A549 treated with CpdA at 1 μM for 4 hours (cell line): ENCODE data around the gene LRCOL1. TPM values are rescaled to one million over a fixed set of nuclear protein-coding genes. Genes with fewer than 3 reads are reported as not detected.

ENCODE experiments used
- total RNA-seq: library from RNA; stranded (reverse); fragments of 200-300 nt; extraction: Qiagen RNA extraction; gene quantifications from 5 replicates; pipeline ENCODE4 v1.2.3, GENCODE V29; 2022; ENCODE audit warnings: low read depth

The LRCOL1 gene
- total RNA-seq = not detected in 5 replicates

DNA sequence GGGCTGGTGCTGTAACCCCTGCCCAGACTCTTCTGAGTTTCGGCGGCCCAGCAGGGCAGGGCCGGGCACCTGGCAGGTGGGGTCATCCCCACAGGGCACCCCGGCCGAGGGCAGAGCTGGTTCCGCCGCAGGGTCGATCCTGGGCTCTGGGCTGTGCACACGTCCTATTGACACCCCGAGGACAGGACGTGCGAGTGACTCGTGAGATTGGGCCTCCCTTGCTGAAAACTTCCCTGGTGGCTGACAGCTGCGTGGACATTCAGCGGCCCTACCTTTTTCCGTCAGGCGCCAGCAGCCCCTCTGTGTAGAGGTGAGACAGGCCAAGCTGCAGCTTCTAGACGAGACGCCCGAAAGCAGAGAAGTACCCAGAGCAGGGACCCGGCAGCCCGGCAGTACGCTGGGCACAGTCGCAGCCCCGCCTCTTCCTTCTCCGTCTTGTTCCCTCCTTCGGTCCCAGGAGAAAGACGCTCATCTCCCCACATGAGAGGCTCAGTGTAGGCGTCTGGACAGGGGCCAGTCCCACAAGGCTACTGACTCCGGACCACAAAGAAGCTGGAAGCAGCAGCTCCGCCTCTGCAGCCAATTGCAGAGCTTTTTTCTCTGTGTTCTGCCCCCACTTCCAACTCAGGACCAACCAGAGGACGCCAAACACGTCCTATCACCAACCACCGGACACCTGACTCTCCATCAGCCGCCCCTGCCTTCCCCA is at the start of gene LRCOL1:
Gene LRCOL1 (minus strand): TSS at position 532 of the 709 bp plus-strand sequence. CDS start 4,331 bp downstream, outside the sequence.

GRCh38 chr12:132618683-132619043 is 8.3 kb upstream of the LRCOL1 start, which contains the start of gene P2RX2:
P2RX2 (plus strand) TSS chr12:132618776; CDS start chr12:132618817, 41 bp downstream.

Other genes with a start within 250 kb of the LRCOL1 start
- gene FBRSL1, start 120.4 kb downstream of the LRCOL1 start, total RNA-seq = 60.7 to 85.8 TPM (median 75.6 TPM) in 5 replicates
- not detected in 5 replicates for gene P2RX2, start 8.2 kb upstream of the LRCOL1 start, total RNA-seq
- 43.7 to 57.1 TPM (median 45.2 TPM) in 5 replicates for gene POLE, start 76.8 kb upstream of the LRCOL1 start, total RNA-seq
- 21.3 to 29.5 TPM (median 29.0 TPM) in 5 replicates for gene PXMP2, start 77.0 kb upstream of the LRCOL1 start, total RNA-seq
- 39.9 to 61.3 TPM (median 58.6 TPM) in 5 replicates for gene PGAM5, start 100.3 kb upstream of the LRCOL1 start, total RNA-seq
- gene ANKLE2, start 151.2 kb upstream of the LRCOL1 start, total RNA-seq = 73.9 to 85.8 TPM (median 78.1 TPM) in 5 replicates
- gene GOLGA3, start 218.3 kb upstream of the LRCOL1 start, total RNA-seq = 19.2 to 23.5 TPM (median 22.0 TPM) in 5 replicates